Activated gamma-delta T cell (primary cell): ENCODE data around the gene MAP3K13.

Source experiments
- DNase-seq: peaks from one replicate; lab custom pipeline; 2025; lab: John Stamatoyannopoulos, UW

Gene MAP3K13

GRCh38 chr3:185508335-185508991 lies 145.5 kb downstream of the MAP3K13 start:
- DNase-seq: no peak

GRCh38 chr3:185511711-185512110 lies 148.8 kb downstream of the MAP3K13 start:
- no peak for DNase-seq

DNA sequence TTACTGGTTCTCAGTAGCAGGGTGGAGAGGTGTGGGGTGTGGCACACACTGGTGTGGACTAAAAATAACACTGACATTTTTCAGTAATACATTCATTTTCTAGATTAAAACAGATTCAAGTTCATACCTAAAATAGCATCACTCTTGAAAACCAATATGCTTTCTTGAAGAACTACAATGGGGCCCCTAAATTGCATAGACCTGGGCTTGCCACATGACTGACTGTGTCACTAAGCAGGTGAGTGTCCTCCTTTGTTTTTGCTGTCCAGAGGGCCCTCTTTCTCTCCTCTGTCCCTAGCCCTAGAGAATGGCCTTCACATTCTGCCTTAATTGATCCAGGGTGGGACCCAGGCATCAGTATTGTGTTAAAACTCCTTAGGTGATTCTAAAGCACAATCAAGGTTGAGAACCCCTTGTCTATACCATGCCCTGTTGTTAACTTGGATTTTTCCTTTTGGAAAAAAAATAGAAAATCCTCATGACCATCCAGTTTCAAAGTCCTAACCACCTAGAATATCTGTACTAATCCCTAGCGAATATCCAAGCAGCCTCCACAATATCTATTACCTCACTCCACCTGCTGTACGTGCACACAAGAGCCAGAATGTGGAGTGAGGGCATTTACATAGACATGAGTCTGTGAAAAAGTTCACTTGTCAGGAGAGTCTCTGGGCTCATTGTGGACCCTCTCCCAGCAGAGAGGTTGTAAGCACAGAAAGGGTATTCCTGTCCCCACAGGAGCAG lies 154.6 kb downstream of the MAP3K13 start:
- no peak for DNase-seq

DNA sequence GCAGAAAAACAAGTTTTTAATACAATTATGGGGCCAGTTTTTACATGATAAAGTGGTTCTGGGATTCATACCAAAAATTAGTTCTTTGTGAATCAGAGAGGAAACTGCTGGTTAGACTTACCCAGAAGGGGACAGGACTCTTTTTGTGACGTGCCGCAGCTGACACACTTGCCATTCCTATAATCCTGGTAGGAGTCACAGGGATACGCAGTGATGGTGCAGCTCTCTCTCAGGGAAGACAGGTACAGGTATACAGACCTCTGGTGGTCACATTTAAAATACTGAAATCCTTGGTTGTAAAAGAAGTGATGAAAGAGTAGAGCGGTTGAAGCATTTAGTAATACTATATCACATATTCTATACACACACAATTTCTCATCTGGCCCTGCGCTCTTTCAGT lies 156.1 kb downstream of the MAP3K13 start:
- no peak for DNase-seq

DNA sequence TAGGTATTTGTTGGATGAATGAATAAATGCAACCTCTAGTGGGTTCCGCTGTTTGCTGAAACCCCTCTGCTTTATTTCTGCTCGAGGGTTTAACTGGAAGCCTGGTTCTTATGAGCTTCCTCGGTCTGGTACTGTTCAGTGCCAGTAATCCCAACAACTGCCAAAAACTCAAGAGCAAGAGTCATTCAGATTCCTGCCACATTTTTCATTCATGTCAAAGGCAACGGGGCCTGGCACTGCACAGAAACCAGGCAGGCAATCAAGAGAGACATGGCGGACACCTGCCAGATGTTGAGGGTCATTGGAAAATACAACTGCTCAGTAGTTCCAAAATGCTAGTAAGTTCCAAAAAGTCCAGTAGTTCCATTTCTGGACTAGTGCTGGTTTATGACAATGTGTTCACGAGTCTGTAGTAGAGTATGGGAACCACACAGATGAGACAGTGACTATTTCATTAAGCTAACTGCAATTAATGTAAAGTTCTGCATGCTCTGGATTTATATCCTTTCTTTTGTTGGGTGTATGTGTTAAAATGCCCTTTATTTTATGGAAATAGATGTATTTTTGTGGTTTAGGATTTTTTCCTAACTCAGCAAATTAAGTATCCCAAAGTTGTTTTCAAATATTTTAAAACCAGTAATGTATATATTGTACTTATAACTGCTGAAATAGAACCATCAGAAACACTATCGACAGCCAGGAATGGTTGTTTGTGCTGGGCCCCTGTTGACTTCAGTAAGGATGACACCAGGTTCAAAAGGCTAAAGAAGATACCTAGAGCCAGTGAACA lies 158.6 kb downstream of the MAP3K13 start:
- DNase-seq: no peak

- no peak for DNase-seq
Observed at GRCh38 chr3:185526349-185526951, 163.5 kb downstream of the MAP3K13 start.

DNA sequence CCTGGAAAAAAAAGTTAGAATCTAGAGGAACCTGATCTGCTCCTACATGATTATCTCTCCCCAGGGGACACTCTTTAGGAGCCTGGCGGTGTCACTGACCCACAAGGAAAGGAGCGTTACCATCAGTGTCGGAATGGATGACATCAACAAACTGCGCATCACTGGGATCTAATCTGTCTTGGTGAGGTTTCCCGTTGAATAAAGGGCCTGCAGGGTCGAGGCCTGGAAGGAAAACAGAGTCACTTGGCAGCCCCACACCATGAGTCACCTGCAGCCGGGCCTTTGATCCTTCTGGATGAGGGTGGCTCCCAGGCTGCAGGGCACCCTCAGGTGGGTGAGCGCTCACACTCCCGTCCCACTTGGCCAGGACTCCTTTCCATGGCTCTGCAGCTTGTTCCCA lies 164.4 kb downstream of the MAP3K13 start:
- DNase-seq: no peak

DNA sequence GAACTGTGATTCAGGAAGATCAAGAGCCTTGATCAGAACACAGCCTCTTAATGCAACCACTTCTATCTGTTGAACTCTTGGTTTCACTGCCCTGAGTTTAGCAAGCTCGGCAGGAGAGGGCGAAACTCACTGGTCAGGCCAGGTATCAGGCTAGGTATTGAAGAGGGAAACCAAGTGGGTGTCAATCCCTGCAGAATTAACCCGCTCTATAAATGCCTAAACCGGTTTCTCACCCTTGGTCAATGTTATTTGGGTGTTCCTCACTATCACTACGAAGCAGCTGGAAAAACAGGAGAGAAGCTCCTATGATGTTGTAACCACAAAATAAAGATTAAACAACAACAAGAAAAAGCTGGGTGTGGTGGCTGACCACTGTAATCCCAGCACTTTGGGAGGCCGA lies 165.6 kb downstream of the MAP3K13 start:
- DNase-seq: no peak

- no peak for DNase-seq
Observed at GRCh38 chr3:185530856-185531255, 167.9 kb downstream of the MAP3K13 start.

- no peak for DNase-seq
Observed at GRCh38 chr3:185532901-185533300, 170.0 kb downstream of the MAP3K13 start.

DNA sequence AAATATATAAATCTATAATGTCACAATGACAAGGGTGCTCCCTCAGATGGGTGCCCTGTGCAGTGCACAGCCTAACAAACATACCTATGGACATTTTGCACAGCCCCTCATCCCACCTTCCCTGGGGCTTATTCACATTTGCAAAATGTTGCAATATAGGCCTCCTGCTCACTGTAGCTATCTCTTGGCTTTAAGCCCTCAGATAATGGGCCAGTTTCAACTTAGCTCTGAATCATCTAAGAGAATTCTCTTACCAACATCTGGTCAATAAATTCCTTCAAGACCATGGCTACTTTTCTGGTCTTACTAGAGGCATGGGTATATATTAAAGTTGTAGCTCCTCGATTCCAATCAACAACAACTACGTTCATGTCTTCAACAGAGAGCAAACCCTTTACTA lies 171.6 kb downstream of the MAP3K13 start:
- no peak for DNase-seq

DNA sequence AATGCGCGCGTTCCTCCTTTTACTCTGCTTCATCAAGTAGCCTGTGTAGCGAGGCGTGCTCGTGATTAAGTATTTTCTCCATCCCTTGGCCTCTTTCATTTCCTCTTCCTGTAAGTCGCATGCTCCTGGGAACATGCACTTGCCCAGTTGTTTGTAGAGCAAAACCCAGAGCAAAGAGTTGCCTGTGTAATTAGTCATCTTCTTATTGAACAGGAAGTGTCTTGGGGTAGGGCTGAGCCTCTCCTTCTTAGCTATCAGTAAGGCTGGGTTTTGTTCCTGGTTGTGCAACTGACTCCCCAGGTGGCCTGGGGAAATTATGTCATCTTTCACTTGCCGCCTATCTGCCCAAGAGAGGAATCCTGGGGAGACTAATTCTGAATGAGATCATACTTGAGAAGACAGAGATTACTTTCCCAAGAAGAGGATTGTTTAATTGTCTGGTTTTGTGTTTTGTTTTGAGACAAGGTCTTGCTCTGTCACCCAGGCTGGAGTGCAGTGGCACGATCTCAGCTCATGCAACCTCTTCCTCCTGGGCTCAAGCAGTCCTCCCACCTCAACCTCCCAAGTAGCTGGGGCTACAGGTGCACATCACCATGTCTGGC lies 174.5 kb downstream of the MAP3K13 start:
- no peak for DNase-seq
